OCI-LY7 (cell line): ENCODE results near the gene GDNF.

Experiments used
- CTCF ChIP-seq: fragments of 200-600 bp; sonication (generic); conservative IDR thresholded peaks from 2 replicates; pipeline ENCODE4 v1.5.1; 2014; ENCODE audit warnings: mild to moderate bottlenecking, antibody characterized with exemption, low read length, moderate library complexity, mixed read lengths
- EZH2phosphoT487 ChIP-seq: fragments of 200-600 bp; sonication (generic); IDR thresholded peaks from 2 replicates; pipeline ENCODE4 v1.6.1; 2018; ENCODE audit warnings: low read depth, borderline replicate concordance, mild to moderate bottlenecking, mixed run types, antibody characterized with exemption, low read length, moderate library complexity, mixed read lengths

GRCh38 chr5:37816331-37816730, 23.5 kb downstream of the GDNF start:
- no peak for TF ChIP-seq CTCF
- TF ChIP-seq EZH2phosphoT487, result no peak
